ENCODE measurements around the gene UTS2. TPM values are rescaled to one million over a fixed set of nuclear protein-coding genes. Genes with fewer than 3 reads are reported as not detected.

The UTS2 gene
- total RNA-seq, 2 experiments from 2014 or later: 0.16 TPM; not detected in 1

Other genes starting within 250 kb of the UTS2 start
- 10 to 100 TPM; 32.0 to 33.7 TPM for gene VAMP3, start 81.8 kb downstream of the UTS2 start, total RNA-seq
- gene PER3, start 68.8 kb downstream of the UTS2 start, total RNA-seq: 1 to 10 TPM in 1 of 2 experiments, under 1 TPM in 1; 0.97 to 1.2 TPM
- 1 to 10 TPM in 1 of 2 experiments, under 1 TPM in 1; 0.94 to 1.3 TPM for gene TNFRSF9, start 87.8 kb upstream of the UTS2 start, total RNA-seq
- 100 to 1,000 TPM; 296 to 302 TPM for gene PARK7, start 108.6 kb upstream of the UTS2 start, total RNA-seq
- gene ERRFI1, start 173.2 kb upstream of the UTS2 start, total RNA-seq: under 1 TPM in 1 of 2 experiments, not detected in 1; 0.21 TPM